ENCODE data around the gene COL23A1.

COL23A1 gene

GRCh38 chr5:178293815-178294214 is 296.4 kb downstream of the COL23A1 start:
- in situ Hi-C loops (cut with MboI; ENCODE audit: low sequenced_read_pairs): loop anchor here (25.0 kb wide), 1 partner anchor 268 kb away; no protein-coding TSS in a partner anchor

GRCh38 chr5:178293400-178293799 is 296.8 kb downstream of the COL23A1 start:
- in situ Hi-C loops (cut with MboI; ENCODE audit: low sequenced_read_pairs): loop anchor here (25.0 kb wide), 1 partner anchor 269 kb away; no protein-coding TSS in a partner anchor

- in situ Hi-C loops (cut with MboI; ENCODE audit: low sequenced_read_pairs): loop anchor here (25.0 kb wide), 1 partner anchor 269 kb away; no protein-coding TSS in a partner anchor
Measured at GRCh38 chr5:178292826-178293205, 297.4 kb downstream of the COL23A1 start.

- in situ Hi-C loops (cut with MboI; ENCODE audit: low sequenced_read_pairs): loop anchor here (25.0 kb wide), 1 partner anchor 270 kb away; no protein-coding TSS in a partner anchor
Measured at GRCh38 chr5:178291969-178292825, 298.0 kb downstream of the COL23A1 start.

GRCh38 chr5:178291161-178291561 is 299.0 kb downstream of the COL23A1 start:
- in situ Hi-C loops (cut with MboI; ENCODE audit: low sequenced_read_pairs): loop anchor here (25.0 kb wide), 1 partner anchor 271 kb away; no protein-coding TSS in a partner anchor

GRCh38 chr5:178290376-178290775 is 299.8 kb downstream of the COL23A1 start:
- in situ Hi-C loops (cut with MboI; ENCODE audit: low sequenced_read_pairs): loop anchor here (25.0 kb wide), 1 partner anchor 272 kb away; no protein-coding TSS in a partner anchor

GRCh38 chr5:178289438-178289837 is 300.8 kb downstream of the COL23A1 start:
- in situ Hi-C loops (cut with MboI; ENCODE audit: low sequenced_read_pairs): loop anchor here (25.0 kb wide), 1 partner anchor 273 kb away; no protein-coding TSS in a partner anchor

GRCh38 chr5:178288401-178289368 is 301.5 kb downstream of the COL23A1 start:
- in situ Hi-C loops (cut with MboI; ENCODE audit: low sequenced_read_pairs): loop anchor here (25.0 kb wide), 1 partner anchor 274 kb away; no protein-coding TSS in a partner anchor

GRCh38 chr5:178287791-178288105 is 302.4 kb downstream of the COL23A1 start:
- in situ Hi-C loops (cut with MboI; ENCODE audit: low sequenced_read_pairs): loop anchor here (25.0 kb wide), 1 partner anchor 275 kb away; no protein-coding TSS in a partner anchor

GRCh38 chr5:178287091-178287790 is 303.0 kb downstream of the COL23A1 start:
- in situ Hi-C loops (cut with MboI; ENCODE audit: low sequenced_read_pairs): loop anchor here (25.0 kb wide), 1 partner anchor 275 kb away; no protein-coding TSS in a partner anchor

- in situ Hi-C loops (cut with MboI; ENCODE audit: low sequenced_read_pairs): loop anchor here (25.0 kb wide), 1 partner anchor 276 kb away; no protein-coding TSS in a partner anchor
Measured at GRCh38 chr5:178286226-178287090, 303.7 kb downstream of the COL23A1 start.

GRCh38 chr5:178285399-178286225 is 304.6 kb downstream of the COL23A1 start:
- in situ Hi-C loops (cut with MboI; ENCODE audit: low sequenced_read_pairs): loop anchor here (25.0 kb wide), 1 partner anchor 277 kb away; no protein-coding TSS in a partner anchor

- in situ Hi-C loops (cut with MboI; ENCODE audit: low sequenced_read_pairs): loop anchor here (25.0 kb wide), 1 partner anchor 277 kb away; no protein-coding TSS in a partner anchor
Measured at GRCh38 chr5:178284996-178285395, 305.2 kb downstream of the COL23A1 start.

GRCh38 chr5:178284093-178284675 is 306.0 kb downstream of the COL23A1 start:
- in situ Hi-C loops (cut with MboI; ENCODE audit: low sequenced_read_pairs): loop anchor here (25.0 kb wide), 1 partner anchor 278 kb away; no protein-coding TSS in a partner anchor

GRCh38 chr5:178283520-178283919 is 306.7 kb downstream of the COL23A1 start:
- in situ Hi-C loops (cut with MboI; ENCODE audit: low sequenced_read_pairs): loop anchor here (25.0 kb wide), 1 partner anchor 279 kb away; no protein-coding TSS in a partner anchor

- in situ Hi-C loops (cut with MboI; ENCODE audit: low sequenced_read_pairs): loop anchor here (25.0 kb wide), 1 partner anchor 280 kb away; no protein-coding TSS in a partner anchor
Measured at GRCh38 chr5:178282391-178282790, 307.8 kb downstream of the COL23A1 start.

- in situ Hi-C loops (cut with MboI; ENCODE audit: low sequenced_read_pairs): loop anchor here (25.0 kb wide), 1 partner anchor 281 kb away; no protein-coding TSS in a partner anchor
Measured at GRCh38 chr5:178281331-178281730, 308.9 kb downstream of the COL23A1 start.

All from HL-60/S4 treated with phorbol 12-myristate 13-acetate at 8.2 ng/mL for 4 days and 3 days (cell line).